Sigmoid colon (tissue), 4 donors: ENCODE results near the gene VPS45.

Source experiments
- POLR2A ChIP-seq, 2 donors: fragments of 450-650 bp; IDR thresholded peaks; one replicate each; pipeline ENCODE4 v1.6.1; 2016; ENCODE audit warnings: antibody characterized with exemption in 2 of 2, mild to moderate bottlenecking in 2 of 2, moderate library complexity in 2 of 2
- POLR2AphosphoS5 ChIP-seq, 4 donors: sonication (generic); formaldehyde crosslinking; IDR thresholded peaks; one replicate each; pipeline ENCODE4 v1.6.1; 2017; ENCODE audit warnings: antibody characterized with exemption in 4 of 4
- TF ChIP-seq, protein P1 (sequence below), 4 experiments: fragments of 450-650 bp in 3 of 4; fragments of 200-600 bp in 1 of 4; IDR thresholded peaks; one replicate each; pipeline ENCODE4 v1.5.1; 2016 to 2019; ENCODE audit warnings: antibody characterized with exemption in 4 of 4, mild to moderate bottlenecking in 3 of 4, moderate library complexity in 2 of 4

DNA sequence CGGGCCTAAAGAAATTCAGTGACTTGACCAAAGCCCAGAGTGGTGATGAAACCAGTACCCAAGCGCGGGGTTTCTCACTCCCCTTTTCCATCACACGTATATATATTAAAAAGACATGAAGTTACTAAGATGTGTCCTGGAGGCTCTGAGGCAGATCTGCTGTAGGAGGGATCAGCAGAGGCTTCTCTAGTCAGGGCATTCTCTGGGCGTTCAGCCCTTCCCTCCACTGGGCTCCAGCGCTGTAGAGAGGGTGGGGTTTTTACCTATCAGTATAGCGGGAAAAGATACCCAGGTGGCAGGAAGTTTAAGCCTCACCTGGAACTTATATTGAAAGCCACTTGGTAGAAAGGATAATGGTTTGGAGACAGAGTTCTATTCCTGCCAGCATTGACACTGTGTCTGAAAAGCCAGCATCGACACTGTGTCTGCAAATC is 81.3 kb downstream of the VPS45 start:
- TF ChIP-seq, protein P1, sequence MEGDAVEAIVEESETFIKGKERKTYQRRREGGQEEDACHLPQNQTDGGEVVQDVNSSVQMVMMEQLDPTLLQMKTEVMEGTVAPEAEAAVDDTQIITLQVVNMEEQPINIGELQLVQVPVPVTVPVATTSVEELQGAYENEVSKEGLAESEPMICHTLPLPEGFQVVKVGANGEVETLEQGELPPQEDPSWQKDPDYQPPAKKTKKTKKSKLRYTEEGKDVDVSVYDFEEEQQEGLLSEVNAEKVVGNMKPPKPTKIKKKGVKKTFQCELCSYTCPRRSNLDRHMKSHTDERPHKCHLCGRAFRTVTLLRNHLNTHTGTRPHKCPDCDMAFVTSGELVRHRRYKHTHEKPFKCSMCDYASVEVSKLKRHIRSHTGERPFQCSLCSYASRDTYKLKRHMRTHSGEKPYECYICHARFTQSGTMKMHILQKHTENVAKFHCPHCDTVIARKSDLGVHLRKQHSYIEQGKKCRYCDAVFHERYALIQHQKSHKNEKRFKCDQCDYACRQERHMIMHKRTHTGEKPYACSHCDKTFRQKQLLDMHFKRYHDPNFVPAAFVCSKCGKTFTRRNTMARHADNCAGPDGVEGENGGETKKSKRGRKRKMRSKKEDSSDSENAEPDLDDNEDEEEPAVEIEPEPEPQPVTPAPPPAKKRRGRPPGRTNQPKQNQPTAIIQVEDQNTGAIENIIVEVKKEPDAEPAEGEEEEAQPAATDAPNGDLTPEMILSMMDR (IDR thresholded peaks at IDR 0.05) = no peak
- TF ChIP-seq POLR2A (IDR thresholded peaks at IDR 0.05) (no peak), POLR2AphosphoS5 (IDR thresholded peaks at IDR 0.05) (peak in 2 of 4 donors; percentile 5 to 25)
